ENCODE measurements around the gene DQX1. TPM values are rescaled to one million over a fixed set of nuclear protein-coding genes. Genes with fewer than 3 reads are reported as not detected.
A peak's percentile ranks its signal among the peaks of the same experiment; 100 is the strongest.

Gene DQX1
- total and polyA plus RNA-seq, 2 of the 8 experiments (the other 6 are each of a cell fraction or from before 2014, with no cell fraction given) = 0.76 to 1.1 TPM

- peak overlapping the region; percentile 26; the same call in 1 of the 2 replicates for H2BK5ac ChIP-seq (ENCODE audit: low read depth, low read length)
- DNase-seq (ENCODE audit: low read depth in 1 of 2, low spot score in 2 of 2) = peak in 1 of 2 experiments; percentile 79
- peak overlapping the region; percentile 75 for H4K8ac ChIP-seq (ENCODE audit: extremely low read depth, insufficient read depth, low read length)
- no peaks in the 10 kb centered on the region for H3K79me2 ChIP-seq (ENCODE audit: control insufficient read depth in 1 of 2, insufficient read depth in 2 of 2, low read length in 2 of 2)
- H3K23me2 ChIP-seq (ENCODE audit: low read depth, low read length) = peaks cover 24% of the 10 kb centered on the region; the same call in 1 of the 2 replicates
- no peaks in the 10 kb centered on the region for H3K79me1 ChIP-seq (ENCODE audit: low read depth, low read length)
- H3K36me3 ChIP-seq (ENCODE audit: control insufficient read depth in 2 of 4, insufficient read depth in 4 of 4, low read length in 3 of 4) = peaks cover 0 to 1% (median 0%) of the 10 kb centered on the region in 4 experiments; a peak in 2 of 8 replicates
- H2BK12ac ChIP-seq (ENCODE audit: low read depth, low read length) = peak overlapping the region; percentile 95; the same call in 1 of the 2 replicates
- no peak overlapping the region for H3K56ac ChIP-seq (replicated peaks; ENCODE audit: insufficient read length, low read depth, low read length)
- POLR2A ChIA-PET (ENCODE audit: partially characterized antibody) = interaction anchor here (0.6 to 9.4 kb wide), 16 partner anchors 9 to 496 kb away, joined by 3 to 73 read pairs (median 5); partner anchors contain the start of genes AUP1, CCDC142, DQX1 and HTRA2
- peaks cover 68 to 81% (median 79%) of the 10 kb centered on the region in 4 experiments for H3K27me3 ChIP-seq (replicated peaks in 1 of 4; ENCODE audit: control insufficient read depth in 3 of 4, extremely low read depth in 1 of 4, insufficient read depth in 3 of 4, low read length in 3 of 4)
- H3K4me3 ChIP-seq (ENCODE audit: extremely low read depth in 1 of 4, insufficient read depth in 2 of 4, low read depth in 3 of 4, low read length in 4 of 4) = peak overlapping the region; percentile 20 to 57 (median 46)
- H4K5ac ChIP-seq (ENCODE audit: insufficient read length, low read depth, low read length) = no peak overlapping the region
- H2AK5ac ChIP-seq (ENCODE audit: low read depth, low read length) = no peak overlapping the region
- H2BK20ac ChIP-seq (ENCODE audit: low read length) = no peak overlapping the region; the same call in 1 of the 2 replicates
- peaks cover 7 to 47% (median 26%) of the 10 kb centered on the region in 4 experiments for H3K4me1 ChIP-seq (replicated peaks in 1 of 4; ENCODE audit: control insufficient read depth in 3 of 4, insufficient read depth in 4 of 4, low read length in 3 of 4)
- no peak overlapping the region for H3K27ac ChIP-seq (ENCODE audit: low read depth, low read length)
- 4% methylated on average over 51 of the region's 61 CpGs; no CpG with 5 or more reads in 1 of the 2 experiments for WGBS, 2 experiments (ENCODE audit: extremely low coverage in 1 of 2, insufficient coverage in 1 of 2, insufficient read length in 1 of 2, insufficient replicate concordance in 2 of 2, low coverage in 1 of 2, low lambda C conversion rate in 2 of 2, missing lambda C conversion rate in 1 of 2)
- peak overlapping the region; percentile 72; the same call in 1 of the 2 replicates for H2BK15ac ChIP-seq (ENCODE audit: low read length)
- CTCF ChIA-PET (ENCODE audit: partially characterized antibody) = interaction anchor here (0.9 to 5.1 kb wide), 5 partner anchors 13 to 89 kb away, joined by 3 to 24 read pairs (median 8); partner anchors contain the start of genes CCDC142 and TTC31
- no peak overlapping the region for H3K14ac ChIP-seq (ENCODE audit: insufficient read length)
- no peak overlapping the region for H4K91ac ChIP-seq (replicated peaks; ENCODE audit: insufficient read length, low read length)
- H2AFZ ChIP-seq (ENCODE audit: low read length) = peak overlapping the region; percentile 57; the same call in 1 of the 2 replicates
- H4K20me1 ChIP-seq (replicated peaks in 1 of 2; ENCODE audit: control insufficient read depth in 1 of 2, insufficient read depth in 2 of 2, low read length in 2 of 2) = peaks cover 0 to 16% of the 10 kb centered on the region in 2 experiments
- peak overlapping the region in 1 of 4 experiments; percentile 25; a peak in 3 of 7 replicates for H3K9ac ChIP-seq (replicated peaks in 1 of 4; ENCODE audit: extremely low read depth in 1 of 4, low read depth in 3 of 4, low read length in 3 of 4)
- H3K23ac ChIP-seq (ENCODE audit: insufficient read length) = no peak overlapping the region
- H3K9me3 ChIP-seq (ENCODE audit: insufficient read depth in 2 of 2, low read depth in 1 of 2, low read length in 1 of 2) = no peaks in the 10 kb centered on the region
- H3K18ac ChIP-seq (ENCODE audit: extremely low read depth, low read length) = peak overlapping the region; percentile 96
- H3K4ac ChIP-seq (replicated peaks; ENCODE audit: insufficient read length, low read depth, low read length) = no peak overlapping the region
- no peak overlapping the region for H2BK120ac ChIP-seq (replicated peaks; ENCODE audit: low read depth, low read length)
- FAIRE-seq = no peak
- peak overlapping the region; percentile 78 to 97 for H3K4me2 ChIP-seq (ENCODE audit: insufficient read depth in 1 of 2, low read depth in 2 of 2, low read length in 2 of 2)
- no peak for TF ChIP-seq RFX5 (IDR thresholded peaks at IDR 0.05; ENCODE audit: borderline replicate concordance, low read depth, low read length)
- peak; percentile 1 for TF ChIP-seq EZH2 (IDR thresholded peaks at IDR 0.05; ENCODE audit: low read depth, low read length, severe bottlenecking)
- peak; percentile 62; the same call in 1 of the 2 replicates for TF ChIP-seq CREB1 (IDR thresholded peaks at IDR 0.05)
- TF ChIP-seq SIN3A (conservative IDR thresholded peaks at IDR 0.05 in 1 of 2, IDR thresholded peaks at IDR 0.05 in 1 of 2; ENCODE audit: low read depth in 1 of 2, low read length in 2 of 2) = peak in 1 of 2 experiments; percentile 27; a peak in 1 of 4 replicates
- peak; percentile 53; the same call in 1 of the 2 replicates for TF ChIP-seq MAX (IDR thresholded peaks at IDR 0.05)
- TF ChIP-seq SUZ12 (IDR thresholded peaks at IDR 0.05; ENCODE audit: low read length) = peak; percentile 77
- no peak for TF ChIP-seq CTBP2 (IDR thresholded peaks at IDR 0.05; ENCODE audit: borderline replicate concordance, insufficient read depth, insufficient read length, low read length)
- 0 out of 2 replicates have a peak, but pooled peaks have one; percentile 34 for TF ChIP-seq BACH1 (IDR thresholded peaks at IDR 0.05; ENCODE audit: low read length)
- peak; percentile 75 for TF ChIP-seq E2F6 (IDR thresholded peaks at IDR 0.05)
Measured at GRCh38 chr2:74497777-74498499, 28.1 kb downstream of the DQX1 start.
